ENCODE results near the gene PKHD1. TPM values are rescaled to one million over a fixed set of nuclear protein-coding genes. Genes with fewer than 3 reads are reported as not detected.
A peak's percentile ranks its signal among the peaks of the same experiment; 100 is the strongest.

The PKHD1 gene
- total and polyA plus RNA-seq, 2 donors (not counting 1 experiment from before 2014, with no cell fraction given): not detected

- Histone ChIP-seq H3K9ac (ENCODE audit: low read length) (no peak overlapping the region), H3K27me3 (replicated peaks in 1 of 4; ENCODE audit: control extremely low read depth in 1 of 4, control insufficient read depth in 3 of 4, insufficient read depth in 4 of 4, low read length in 3 of 4) (no peaks in the 10 kb centered on the region)
Measured at GRCh38 chr6:51995214-51995755, 92.1 kb downstream of the PKHD1 start.

GRCh38 chr6:51992876-51993275 lies 94.5 kb downstream of the PKHD1 start:
- ChIA-PET CTCF (no interaction called here), POLR2A (no interaction called here)
- Histone ChIP-seq H3K9ac (ENCODE audit: low read length) (no peak overlapping the region), H2AFZ (ENCODE audit: insufficient read depth, low read depth, low read length, poor library complexity, severe bottlenecking) (no peak overlapping the region), H3K27ac (ENCODE audit: low read length in 2 of 2) (no peak overlapping the region), H3K4me1 (ENCODE audit: control insufficient read depth in 2 of 2, insufficient read depth in 2 of 2, low read length in 2 of 2) (peaks cover 11 to 16% of the 10 kb centered on the region in 2 donors), H3K9me3 (ENCODE audit: control extremely low read depth in 1 of 3, control insufficient read depth in 2 of 3, insufficient read depth in 1 of 3, low read length in 2 of 3) (no peaks in the 10 kb centered on the region), H3K4me2 (replicated peaks; ENCODE audit: low read depth, low read length, poor library complexity, severe bottlenecking) (no peak overlapping the region), H3K36me3 (replicated peaks in 1 of 2; ENCODE audit: control extremely low read depth in 1 of 2, control insufficient read depth in 1 of 2, extremely low read depth in 1 of 2, insufficient read depth in 2 of 2, low read length in 1 of 2) (no peaks in the 10 kb centered on the region), H3K4me3 (ENCODE audit: control extremely low read depth in 1 of 5, extremely low read depth in 1 of 5, insufficient read depth in 1 of 5, low read depth in 2 of 5, low read length in 4 of 5) (no peak overlapping the region), H3K79me2 (ENCODE audit: control insufficient read depth, insufficient read depth, low read length) (no peaks in the 10 kb centered on the region), H4K20me1 (ENCODE audit: control insufficient read depth, insufficient read depth, low read length, poor library complexity, severe bottlenecking) (no peaks in the 10 kb centered on the region), H3K27me3 (replicated peaks in 1 of 4; ENCODE audit: control extremely low read depth in 1 of 4, control insufficient read depth in 3 of 4, insufficient read depth in 4 of 4, low read length in 3 of 4) (no peaks in the 10 kb centered on the region)
- DNase-seq (no peak), ATAC-seq (ENCODE audit: low read depth) (no peak)
- intact Hi-C loops (cut with micrococcal nuclease): no loop called here
- Mint-ChIP-seq H3K9me3 (ENCODE audit: insufficient read depth) (peaks cover 1% of the 10 kb centered on the region), H3K27me3 (no peaks in the 10 kb centered on the region), H3K4me1 (peaks cover 21% of the 10 kb centered on the region), H3K4me3 (no peak overlapping the region), H3K27ac (no peak overlapping the region)
- TF ChIP-seq CTCF (IDR thresholded peaks at IDR 0.05) (no peak), EZH2 (IDR thresholded peaks at IDR 0.05; ENCODE audit: borderline replicate concordance, insufficient read depth, low read depth, low read length, poor library complexity, severe bottlenecking) (no peak)
- 91% methylated on average over 3 of the region's 3 CpGs for WGBS (ENCODE audit: insufficient coverage)

More at GRCh38 chr6:51995214-51995755, 92.1 kb downstream of the PKHD1 start:
- H2AFZ ChIP-seq (ENCODE audit: insufficient read depth, low read depth, low read length, poor library complexity, severe bottlenecking): peak overlapping the region; percentile 5
- no peak for DNase-seq
- H3K4me1 Mint-ChIP-seq: peaks cover 21% of the 10 kb centered on the region
- no peak overlapping the region for H3K4me3 Mint-ChIP-seq
- no peaks in the 10 kb centered on the region for H3K27me3 Mint-ChIP-seq
- no peaks in the 10 kb centered on the region for H3K36me3 ChIP-seq (replicated peaks in 1 of 2; ENCODE audit: control extremely low read depth in 1 of 2, control insufficient read depth in 1 of 2, extremely low read depth in 1 of 2, insufficient read depth in 2 of 2, low read length in 1 of 2)
- no peak for ATAC-seq (ENCODE audit: low read depth)
- H3K4me3 ChIP-seq (ENCODE audit: control extremely low read depth in 1 of 5, extremely low read depth in 1 of 5, insufficient read depth in 1 of 5, low read depth in 2 of 5, low read length in 4 of 5): no peak overlapping the region
- intact Hi-C loops (cut with micrococcal nuclease): no loop called here
- no peaks in the 10 kb centered on the region for H3K9me3 ChIP-seq (ENCODE audit: control extremely low read depth in 1 of 3, control insufficient read depth in 2 of 3, insufficient read depth in 1 of 3, low read length in 2 of 3)
- peaks cover 11 to 16% of the 10 kb centered on the region in 2 donors for H3K4me1 ChIP-seq (ENCODE audit: control insufficient read depth in 2 of 2, insufficient read depth in 2 of 2, low read length in 2 of 2)
- POLR2A ChIA-PET: no interaction called here
- H3K79me2 ChIP-seq (ENCODE audit: control insufficient read depth, insufficient read depth, low read length): no peaks in the 10 kb centered on the region
- TF ChIP-seq CTCF (IDR thresholded peaks at IDR 0.05): no peak
- no peak for TF ChIP-seq EZH2 (IDR thresholded peaks at IDR 0.05; ENCODE audit: borderline replicate concordance, insufficient read depth, low read depth, low read length, poor library complexity, severe bottlenecking)
- CTCF ChIA-PET: interaction anchor here (0.6 kb wide), 1 partner anchor 53 kb away, joined by 3 read pairs; no protein-coding TSS in a partner anchor
- 100% methylated on average over 1 of the region's 1 CpG for WGBS (ENCODE audit: insufficient coverage)
- H4K20me1 ChIP-seq (ENCODE audit: control insufficient read depth, insufficient read depth, low read length, poor library complexity, severe bottlenecking): no peaks in the 10 kb centered on the region
- no peak overlapping the region for H3K27ac ChIP-seq (ENCODE audit: low read length in 2 of 2)
- no peak overlapping the region for H3K4me2 ChIP-seq (replicated peaks; ENCODE audit: low read depth, low read length, poor library complexity, severe bottlenecking)
- peaks cover 5% of the 10 kb centered on the region for H3K9me3 Mint-ChIP-seq (ENCODE audit: insufficient read depth)
- no peak overlapping the region for H3K27ac Mint-ChIP-seq

All from B cell (primary cell).